Upper lobe of left lung (tissue), 4 donors: ENCODE results near the gene CARD9.

Experiments
- CTCF ChIP-seq, 6 experiments: fragments of 450-650 bp in 4 of 6; fragments of 200-600 bp in 2 of 6; sonication (generic) in 2 of 6; IDR thresholded peaks; one replicate each; pipeline ENCODE4 v1.5.1; 2016 to 2019; ENCODE audit warnings: antibody characterized with exemption in 6 of 6
- EP300 ChIP-seq, 4 donors: sonication (generic); formaldehyde crosslinking; IDR thresholded peaks; one replicate each; pipeline ENCODE4 v1.5.1; 2017; ENCODE audit warnings: antibody characterized with exemption in 4 of 4, control low read depth in 2 of 4
- POLR2A ChIP-seq, 4 donors: fragments of 450-650 bp; IDR thresholded peaks; one replicate each; pipeline ENCODE4 v1.5.1; 2016 to 2017; ENCODE audit warnings: antibody characterized with exemption in 4 of 4, mild to moderate bottlenecking in 2 of 4

GRCh38 chr9:136354592-136355085 is 18.8 kb downstream of the CARD9 start:
- TF ChIP-seq CTCF (IDR thresholded peaks at IDR 0.05): no peak
- TF ChIP-seq POLR2A (IDR thresholded peaks at IDR 0.05): no peak
- TF ChIP-seq EP300 (IDR thresholded peaks at IDR 0.05): no peak
